Vagina (tissue), 2 donors: ENCODE measurements around the gene CEACAM21. TPM values are rescaled to one million over a fixed set of nuclear protein-coding genes. Genes with fewer than 3 reads are reported as not detected.

Source experiments
- DNase-seq, 2 donors: peaks; one replicate each; pipeline ENCODE4 v3.0.0-alpha.2; 2017; ENCODE audit errors: extremely low spot score in 2 of 2
- H3K27ac ChIP-seq: fragments of 200-600 bp; sonication (generic); one replicate; pipeline ENCODE4 v1.5.1; 2019
- H3K27me3 ChIP-seq: fragments of 200-600 bp; sonication (generic); one replicate; pipeline ENCODE4 v1.5.1; 2019
- H3K36me3 ChIP-seq, 2 donors: fragments of 200-600 bp; sonication (generic); one replicate each; pipeline ENCODE4 v1.5.1; 2017 to 2019
- H3K4me1 ChIP-seq: fragments of 200-600 bp; sonication (generic); one replicate; pipeline ENCODE4 v1.5.1; 2019
- H3K4me3 ChIP-seq, 2 donors: fragments of 200-600 bp; sonication (generic); 1 replicate in 1 of 2; 2 replicates in 1 of 2; pipeline ENCODE4 v1.5.1; 2016 to 2019
- H3K9me3 ChIP-seq: fragments of 200-600 bp; sonication (generic); one replicate; pipeline ENCODE4 v1.5.1; 2019
- POLR2A ChIP-seq, 2 donors: fragments of 450-650 bp; IDR thresholded peaks; one replicate each; pipeline ENCODE4 v1.6.1; 2017; ENCODE audit warnings: antibody characterized with exemption in 2 of 2, mild to moderate bottlenecking in 2 of 2, moderate library complexity in 2 of 2
- POLR2AphosphoS5 ChIP-seq, 2 donors: sonication (generic); formaldehyde crosslinking; IDR thresholded peaks; one replicate each; pipeline ENCODE4 v1.9.0; 2017; ENCODE audit warnings: antibody characterized with exemption in 2 of 2, mild to moderate bottlenecking in 2 of 2, low read depth in 1 of 2; ENCODE audit not compliant: insufficient read depth in 1 of 2
- intact Hi-C: fragments of 100-400 bp; cut with DNase I; formaldehyde crosslinking; loops from one replicate; pipeline ENCODE4 v1.15.1; 2023
- total RNA-seq: library from RNA; depleted of rRNA; stranded (reverse); fragments of >200 nt; gene quantifications from one replicate; pipeline ENCODE4 v1.2.3, GENCODE V29; 2016
- TF ChIP-seq, protein P1 (sequence below), 3 experiments: fragments of 450-650 bp in 2 of 3; fragments of 200-600 bp in 1 of 3; sonication (generic) in 1 of 3; IDR thresholded peaks; one replicate each; pipeline ENCODE4 v1.5.1; 2017 to 2019; ENCODE audit warnings: antibody characterized with exemption in 3 of 3, mild to moderate bottlenecking in 2 of 3, moderate library complexity in 2 of 3

The CEACAM21 gene
- total RNA-seq, 1 donor from 2014 or later = not detected

GRCh38 chr19:41620171-41620570 lies 44.2 kb downstream of the CEACAM21 start:
- no peaks in the 10 kb centered on the region for H3K27me3 ChIP-seq
- peak in 1 of 2 donors; percentile 74 for DNase-seq
- intact Hi-C loops = no loop called here
- no peaks in the 10 kb centered on the region for H3K4me1 ChIP-seq
- H3K4me3 ChIP-seq = no peak overlapping the region
- H3K9me3 ChIP-seq = no peaks in the 10 kb centered on the region
- no peak for TF ChIP-seq POLR2AphosphoS5 (IDR thresholded peaks at IDR 0.05; ENCODE audit: insufficient read depth in 1 of 2, low read depth in 1 of 2)
- TF ChIP-seq, protein P1, sequence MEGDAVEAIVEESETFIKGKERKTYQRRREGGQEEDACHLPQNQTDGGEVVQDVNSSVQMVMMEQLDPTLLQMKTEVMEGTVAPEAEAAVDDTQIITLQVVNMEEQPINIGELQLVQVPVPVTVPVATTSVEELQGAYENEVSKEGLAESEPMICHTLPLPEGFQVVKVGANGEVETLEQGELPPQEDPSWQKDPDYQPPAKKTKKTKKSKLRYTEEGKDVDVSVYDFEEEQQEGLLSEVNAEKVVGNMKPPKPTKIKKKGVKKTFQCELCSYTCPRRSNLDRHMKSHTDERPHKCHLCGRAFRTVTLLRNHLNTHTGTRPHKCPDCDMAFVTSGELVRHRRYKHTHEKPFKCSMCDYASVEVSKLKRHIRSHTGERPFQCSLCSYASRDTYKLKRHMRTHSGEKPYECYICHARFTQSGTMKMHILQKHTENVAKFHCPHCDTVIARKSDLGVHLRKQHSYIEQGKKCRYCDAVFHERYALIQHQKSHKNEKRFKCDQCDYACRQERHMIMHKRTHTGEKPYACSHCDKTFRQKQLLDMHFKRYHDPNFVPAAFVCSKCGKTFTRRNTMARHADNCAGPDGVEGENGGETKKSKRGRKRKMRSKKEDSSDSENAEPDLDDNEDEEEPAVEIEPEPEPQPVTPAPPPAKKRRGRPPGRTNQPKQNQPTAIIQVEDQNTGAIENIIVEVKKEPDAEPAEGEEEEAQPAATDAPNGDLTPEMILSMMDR (IDR thresholded peaks at IDR 0.05) = no peak
- TF ChIP-seq POLR2A (IDR thresholded peaks at IDR 0.05) = no peak
- H3K36me3 ChIP-seq = no peaks in the 10 kb centered on the region
- no peak overlapping the region for H3K27ac ChIP-seq

- TF ChIP-seq POLR2A (IDR thresholded peaks at IDR 0.05) (no peak), POLR2AphosphoS5 (IDR thresholded peaks at IDR 0.05; ENCODE audit: insufficient read depth in 1 of 2, low read depth in 1 of 2) (no peak)
- TF ChIP-seq, protein P1 (IDR thresholded peaks at IDR 0.05) = no peak
- Histone ChIP-seq H3K4me3 (no peak overlapping the region), H3K4me1 (no peaks in the 10 kb centered on the region), H3K9me3 (no peaks in the 10 kb centered on the region), H3K27me3 (no peaks in the 10 kb centered on the region), H3K36me3 (no peaks in the 10 kb centered on the region), H3K27ac (no peak overlapping the region)
- DNase-seq = peak in 1 of 2 donors; percentile 25
- intact Hi-C loops = no loop called here
Observed at GRCh38 chr19:41621226-41621625, 45.3 kb downstream of the CEACAM21 start.

DNA sequence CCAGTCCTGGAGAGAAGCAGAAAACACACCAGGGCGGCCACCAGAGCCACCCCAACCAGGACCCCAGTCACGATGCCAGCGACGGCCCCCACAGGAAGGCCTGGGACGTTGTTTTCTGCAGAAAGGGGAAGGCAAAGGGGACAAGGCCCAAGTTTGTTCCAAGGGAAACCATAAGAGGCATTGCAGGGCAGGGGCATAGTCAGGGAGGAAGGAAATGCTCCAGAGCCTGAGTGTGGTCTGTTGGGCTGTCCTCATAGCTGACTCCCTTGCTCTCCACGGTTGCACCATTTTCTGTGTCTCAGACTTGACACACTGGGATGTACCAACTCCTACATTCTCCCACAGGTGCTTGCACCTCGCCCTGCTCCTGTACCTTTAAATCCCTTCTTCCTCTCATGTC lies 45.7 kb downstream of the CEACAM21 start:
- Histone ChIP-seq H3K27ac (no peak overlapping the region), H3K4me3 (no peak overlapping the region), H3K27me3 (no peaks in the 10 kb centered on the region), H3K4me1 (no peaks in the 10 kb centered on the region), H3K36me3 (no peaks in the 10 kb centered on the region), H3K9me3 (no peaks in the 10 kb centered on the region)
- TF ChIP-seq, protein P1 (IDR thresholded peaks at IDR 0.05) = no peak
- TF ChIP-seq POLR2AphosphoS5 (IDR thresholded peaks at IDR 0.05; ENCODE audit: insufficient read depth in 1 of 2, low read depth in 1 of 2) (no peak), POLR2A (IDR thresholded peaks at IDR 0.05) (no peak)
- peak in 1 of 2 donors; percentile 40 for DNase-seq
- intact Hi-C loops = no loop called here

DNA sequence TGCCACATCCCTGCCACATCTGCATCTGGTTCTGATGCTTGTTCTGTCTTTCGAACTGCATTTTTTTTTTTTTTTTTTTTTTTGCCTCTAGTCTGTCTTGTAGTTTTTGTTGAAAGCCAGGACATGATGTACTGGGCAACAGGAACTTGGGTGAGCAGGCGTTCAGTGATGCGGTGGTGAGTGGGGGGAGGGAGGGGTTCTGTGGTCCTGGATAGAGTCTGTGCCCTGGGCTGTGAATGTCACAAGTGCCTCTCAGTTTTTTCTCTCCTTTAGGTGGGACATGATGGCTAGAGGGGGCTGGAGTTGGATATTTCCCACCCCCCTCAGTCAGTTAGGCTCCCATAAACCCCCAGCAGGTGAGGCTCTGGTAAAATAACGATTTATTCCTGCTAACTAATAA lies 47.4 kb downstream of the CEACAM21 start:
- TF ChIP-seq, protein P1 (IDR thresholded peaks at IDR 0.05) = no peak
- TF ChIP-seq POLR2A (IDR thresholded peaks at IDR 0.05) (no peak), POLR2AphosphoS5 (IDR thresholded peaks at IDR 0.05; ENCODE audit: insufficient read depth in 1 of 2, low read depth in 1 of 2) (no peak)
- Histone ChIP-seq H3K27me3 (no peaks in the 10 kb centered on the region), H3K36me3 (no peaks in the 10 kb centered on the region), H3K4me3 (no peak overlapping the region), H3K4me1 (no peaks in the 10 kb centered on the region), H3K9me3 (no peaks in the 10 kb centered on the region), H3K27ac (no peak overlapping the region)
- DNase-seq = peak in 1 of 2 donors; percentile 6
- intact Hi-C loops = no loop called here

DNA sequence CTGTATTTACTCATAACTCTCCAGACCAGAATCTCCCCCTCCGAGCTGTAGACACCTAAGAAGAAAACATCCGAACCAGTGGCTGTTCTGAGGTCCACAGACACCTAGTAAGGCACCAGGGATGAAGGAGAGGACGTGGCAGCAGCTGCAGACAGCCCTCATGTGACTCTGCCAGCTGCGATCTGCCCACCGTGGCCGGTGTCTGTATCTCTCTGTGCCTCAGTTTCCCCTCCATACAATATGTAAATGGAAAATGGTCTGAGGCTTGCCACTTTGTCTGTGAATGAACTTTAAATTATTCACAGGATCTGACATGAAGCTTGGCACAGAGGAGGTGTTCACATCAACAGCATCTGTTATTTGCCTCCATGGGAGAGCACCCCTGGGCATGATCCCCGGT lies 48.5 kb downstream of the CEACAM21 start:
- no peaks in the 10 kb centered on the region for H3K27me3 ChIP-seq
- peak in 1 of 2 donors; percentile 37 for DNase-seq
- H3K36me3 ChIP-seq = no peaks in the 10 kb centered on the region
- H3K27ac ChIP-seq = no peak overlapping the region
- no peaks in the 10 kb centered on the region for H3K9me3 ChIP-seq
- no peak for TF ChIP-seq POLR2AphosphoS5 (IDR thresholded peaks at IDR 0.05; ENCODE audit: insufficient read depth in 1 of 2, low read depth in 1 of 2)
- TF ChIP-seq POLR2A (IDR thresholded peaks at IDR 0.05) = no peak
- TF ChIP-seq, protein P1 (IDR thresholded peaks at IDR 0.05) = no peak
- intact Hi-C loops = no loop called here
- H3K4me1 ChIP-seq = no peaks in the 10 kb centered on the region
- no peak overlapping the region for H3K4me3 ChIP-seq
